Breast epithelium (tissue), 3 donors: ENCODE data around the gene HADH.

Experiments used
- POLR2A ChIP-seq: fragments of 450-650 bp; IDR thresholded peaks from one replicate; pipeline ENCODE4 v1.6.1; 2016; ENCODE audit warnings: antibody characterized with exemption, mild to moderate bottlenecking, moderate library complexity
- TF ChIP-seq, protein P1 (sequence below), 3 donors: fragments of 450-650 bp; IDR thresholded peaks; one replicate each; pipeline ENCODE4 v1.5.1; 2016 to 2017; ENCODE audit warnings: antibody characterized with exemption in 3 of 3, mild to moderate bottlenecking in 3 of 3, moderate library complexity in 3 of 3

DNA sequence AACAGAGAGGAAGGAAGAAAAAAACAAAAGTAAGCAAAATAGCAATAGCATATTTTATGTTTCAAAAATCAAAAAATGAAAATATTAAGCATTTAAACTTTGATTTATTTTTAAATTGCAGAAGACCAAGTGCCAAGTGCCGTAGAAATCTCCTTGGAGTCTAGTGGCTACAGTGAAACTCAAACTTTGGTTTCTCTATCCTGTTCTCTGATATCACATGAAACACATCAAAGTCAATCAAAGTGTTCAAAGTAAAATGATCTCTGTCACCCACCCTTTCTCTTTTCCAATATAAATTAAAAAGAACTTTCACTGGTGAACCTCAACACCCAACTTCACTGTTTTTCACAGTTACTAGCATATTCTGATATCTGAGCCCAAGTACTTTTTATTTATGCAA is 81.1 kb downstream of the HADH start:
- TF ChIP-seq POLR2A, result no peak
- TF ChIP-seq, protein P1, sequence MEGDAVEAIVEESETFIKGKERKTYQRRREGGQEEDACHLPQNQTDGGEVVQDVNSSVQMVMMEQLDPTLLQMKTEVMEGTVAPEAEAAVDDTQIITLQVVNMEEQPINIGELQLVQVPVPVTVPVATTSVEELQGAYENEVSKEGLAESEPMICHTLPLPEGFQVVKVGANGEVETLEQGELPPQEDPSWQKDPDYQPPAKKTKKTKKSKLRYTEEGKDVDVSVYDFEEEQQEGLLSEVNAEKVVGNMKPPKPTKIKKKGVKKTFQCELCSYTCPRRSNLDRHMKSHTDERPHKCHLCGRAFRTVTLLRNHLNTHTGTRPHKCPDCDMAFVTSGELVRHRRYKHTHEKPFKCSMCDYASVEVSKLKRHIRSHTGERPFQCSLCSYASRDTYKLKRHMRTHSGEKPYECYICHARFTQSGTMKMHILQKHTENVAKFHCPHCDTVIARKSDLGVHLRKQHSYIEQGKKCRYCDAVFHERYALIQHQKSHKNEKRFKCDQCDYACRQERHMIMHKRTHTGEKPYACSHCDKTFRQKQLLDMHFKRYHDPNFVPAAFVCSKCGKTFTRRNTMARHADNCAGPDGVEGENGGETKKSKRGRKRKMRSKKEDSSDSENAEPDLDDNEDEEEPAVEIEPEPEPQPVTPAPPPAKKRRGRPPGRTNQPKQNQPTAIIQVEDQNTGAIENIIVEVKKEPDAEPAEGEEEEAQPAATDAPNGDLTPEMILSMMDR (IDR thresholded peaks at IDR 0.05), result no peak
